H1 (cell line): ENCODE results near the gene DPH1. TPM values are rescaled to one million over a fixed set of nuclear protein-coding genes. Genes with fewer than 3 reads are reported as not detected.

ENCODE experiments used
- CTCF ChIA-PET: fragments of 300-600 bp; sonication (Branson Sonifier 250); formaldehyde crosslinking; loops from one replicate; lab custom pipeline; 2021; ENCODE audit not compliant: partially characterized antibody; lab: Charles Lee
- POLR2A ChIA-PET: fragments of 300-600 bp; sonication (Branson Sonifier 250); formaldehyde crosslinking; loops from one replicate; lab custom pipeline; 2021; ENCODE audit warnings: inconsistent platforms; ENCODE audit not compliant: partially characterized antibody; lab: Charles Lee
- DNase-seq, 2 experiments: peaks; one replicate each; pipeline versions ENCODE4 v3.0.0 to v3.0.0-alpha.2; 2010 to 2022; ENCODE audit warnings: low spot score in 2 of 2, low read depth in 1 of 2, mixed read lengths in 1 of 2
- FAIRE-seq: peaks from 2 replicates; lab custom pipeline; 2011; peaks lifted over from hg19 to GRCh38; lab: Jason Lieb, UNC
- H2AFZ ChIP-seq: 2 replicates; pipeline ENCODE4 v1.8.1; 2012; ENCODE audit warnings: low read length, inconsistent platforms
- H2AK5ac ChIP-seq: 2 replicates; pipeline ENCODE4 v1.6.1; 2013; ENCODE audit warnings: low read depth, low read length
- H2BK120ac ChIP-seq: replicated peaks from 2 replicates; pipeline ENCODE3; 2013; ENCODE audit warnings: low read depth, low read length, inconsistent platforms
- H2BK12ac ChIP-seq: 2 replicates; pipeline ENCODE4 v1.6.1; 2013; ENCODE audit warnings: low read depth, low read length
- H2BK15ac ChIP-seq: 2 replicates; pipeline ENCODE4 v1.6.1; 2013; ENCODE audit warnings: low read length
- H2BK20ac ChIP-seq: 2 replicates; pipeline ENCODE4 v1.6.1; 2013; ENCODE audit warnings: low read length
- H2BK5ac ChIP-seq: 2 replicates; pipeline ENCODE4 v1.6.1; 2013; ENCODE audit warnings: low read depth, low read length
- H3K14ac ChIP-seq: 2 replicates; pipeline ENCODE4 v1.6.1; 2013; ENCODE audit warnings: inconsistent platforms; ENCODE audit not compliant: insufficient read length
- H3K18ac ChIP-seq: 2 replicates; pipeline ENCODE4 v1.6.1; 2013; ENCODE audit warnings: low read length; ENCODE audit errors: extremely low read depth
- H3K23ac ChIP-seq: 2 replicates; pipeline ENCODE4 v1.6.1; 2013; ENCODE audit warnings: inconsistent platforms; ENCODE audit not compliant: insufficient read length
- H3K23me2 ChIP-seq: 2 replicates; pipeline ENCODE4 v1.6.1; 2013; ENCODE audit warnings: low read depth, low read length
- H3K27ac ChIP-seq: 2 replicates; pipeline ENCODE4 v1.6.1; 2011; ENCODE audit warnings: low read depth, low read length, inconsistent platforms
- H3K27me3 ChIP-seq, 4 experiments: replicated peaks in 1 of 4; 1 replicate in 1 of 4; 2 replicates in 3 of 4; pipeline versions ENCODE4 v1.6.1 to v1.8.1; 2011 to 2013; ENCODE audit warnings: low read length in 3 of 4, mild to moderate bottlenecking in 3 of 4, inconsistent platforms in 2 of 4, mixed read lengths in 2 of 4, moderate library complexity in 1 of 4; ENCODE audit not compliant: control insufficient read depth in 3 of 4, insufficient read depth in 3 of 4; ENCODE audit errors: extremely low read depth in 1 of 4
- H3K36me3 ChIP-seq, 4 experiments: 2 replicates each; pipeline versions ENCODE4 v1.6.1 to v1.8.1; 2011 to 2013; ENCODE audit warnings: mild to moderate bottlenecking in 4 of 4, low read length in 3 of 4, moderate library complexity in 2 of 4, control low read depth in 1 of 4, inconsistent platforms in 1 of 4; ENCODE audit not compliant: insufficient read depth in 4 of 4, control insufficient read depth in 2 of 4
- H3K4ac ChIP-seq: replicated peaks from 2 replicates; pipeline ENCODE3; 2013; ENCODE audit warnings: low read length, low read depth, mixed read lengths, inconsistent platforms; ENCODE audit not compliant: insufficient read length
- H3K4me1 ChIP-seq, 4 experiments: replicated peaks in 1 of 4; 1 replicate in 1 of 4; 2 replicates in 3 of 4; pipeline versions ENCODE4 v1.6.1 to v1.8.1; 2011 to 2013; ENCODE audit warnings: low read length in 3 of 4, inconsistent platforms in 2 of 4, mixed read lengths in 1 of 4; ENCODE audit not compliant: insufficient read depth in 4 of 4, control insufficient read depth in 3 of 4
- H3K4me2 ChIP-seq, 2 experiments: 2 replicates each; pipeline versions ENCODE4 v1.6.1 to v1.8.1; 2011 to 2013; ENCODE audit warnings: low read depth in 2 of 2, low read length in 2 of 2, control low read depth in 1 of 2, inconsistent platforms in 1 of 2, mild to moderate bottlenecking in 1 of 2; ENCODE audit not compliant: insufficient read depth in 1 of 2
- H3K4me3 ChIP-seq, 4 experiments: fragments of 200-600, 300-600 bp in 1 of 4; sonication (generic), shearing (Covaris generic), sonication (Bioruptor Twin) in 1 of 4; 2 replicates each; pipeline versions ENCODE4 v1.5.1 to v1.8.1; 2011 to 2016; ENCODE audit warnings: low read length in 4 of 4, low read depth in 3 of 4, control low read depth in 2 of 4, inconsistent platforms in 2 of 4, mild to moderate bottlenecking in 2 of 4, mixed read lengths in 1 of 4, moderate library complexity in 1 of 4; ENCODE audit not compliant: insufficient read depth in 2 of 4; ENCODE audit errors: extremely low read depth in 1 of 4
- H3K56ac ChIP-seq: replicated peaks from 2 replicates; pipeline ENCODE3; 2013; ENCODE audit warnings: low read depth, mild to moderate bottlenecking, mixed read lengths, low read length, inconsistent platforms; ENCODE audit not compliant: insufficient read length
- H3K79me1 ChIP-seq: 2 replicates; pipeline ENCODE4 v1.6.1; 2013; ENCODE audit warnings: low read depth, low read length, control low read depth
- H3K79me2 ChIP-seq, 2 experiments: 2 replicates each; pipeline versions ENCODE4 v1.6.1 to v1.8.1; 2012 to 2013; ENCODE audit warnings: low read length in 2 of 2, mild to moderate bottlenecking in 2 of 2, inconsistent platforms in 1 of 2; ENCODE audit not compliant: insufficient read depth in 2 of 2, control insufficient read depth in 1 of 2
- H3K9ac ChIP-seq, 4 experiments: replicated peaks in 1 of 4; 1 replicate in 1 of 4; 2 replicates in 3 of 4; pipeline versions ENCODE4 v1.6.1 to v1.8.1; 2011 to 2013; ENCODE audit warnings: low read depth in 3 of 4, low read length in 3 of 4, control low read depth in 2 of 4, mild to moderate bottlenecking in 2 of 4, moderate library complexity in 2 of 4, inconsistent platforms in 1 of 4; ENCODE audit errors: extremely low read depth in 1 of 4
- H3K9me3 ChIP-seq, 2 experiments: 2 replicates each; pipeline versions ENCODE4 v1.6.1 to v1.8.1; 2012 to 2013; ENCODE audit warnings: mild to moderate bottlenecking in 2 of 2, moderate library complexity in 2 of 2, control low read depth in 1 of 2, inconsistent platforms in 1 of 2, low read depth in 1 of 2, low read length in 1 of 2, mixed read lengths in 1 of 2; ENCODE audit not compliant: insufficient read depth in 2 of 2
- H4K20me1 ChIP-seq, 2 experiments: replicated peaks in 1 of 2; 2 replicates each; pipeline versions ENCODE3 to v1.8.1; 2011 to 2013; ENCODE audit warnings: inconsistent platforms in 2 of 2, low read length in 2 of 2, mild to moderate bottlenecking in 1 of 2; ENCODE audit not compliant: insufficient read depth in 2 of 2, control insufficient read depth in 1 of 2
- H4K5ac ChIP-seq: 2 replicates; pipeline ENCODE4 v1.6.1; 2013; ENCODE audit warnings: low read length, low read depth, mixed read lengths, inconsistent platforms; ENCODE audit not compliant: insufficient read length
- H4K8ac ChIP-seq: 2 replicates; pipeline ENCODE4 v1.8.0; 2013; ENCODE audit warnings: mild to moderate bottlenecking, moderate library complexity, low read length, inconsistent platforms; ENCODE audit not compliant: insufficient read depth; ENCODE audit errors: extremely low read depth
- H4K91ac ChIP-seq: replicated peaks from 2 replicates; pipeline ENCODE3; 2013; ENCODE audit warnings: low read length, mixed read lengths, inconsistent platforms; ENCODE audit not compliant: insufficient read length
- BRCA1 ChIP-seq: IDR thresholded peaks from 2 replicates; pipeline ENCODE4 v1.6.1; 2012; ENCODE audit warnings: low read depth, low read length, improper control_type of control experiment
- CBX8 ChIP-seq: fragments of 300-800, 300-1000 bp; sonication (generic); IDR thresholded peaks from 2 replicates; pipeline ENCODE4 v1.7.1; 2016; ENCODE audit warnings: low read depth, low read length, borderline replicate concordance
- FOSL1 ChIP-seq: IDR thresholded peaks from 2 replicates; pipeline ENCODE4 v1.6.1; 2011; ENCODE audit warnings: mild to moderate bottlenecking, low read depth, low read length, moderate library complexity; ENCODE audit not compliant: insufficient read depth
- HDAC6 ChIP-seq: IDR thresholded peaks from one replicate; pipeline ENCODE4 v1.7.1; 2012; ENCODE audit warnings: low read depth, mild to moderate bottlenecking, inconsistent platforms, low read length, moderate library complexity
- JUN ChIP-seq: IDR thresholded peaks from 2 replicates; pipeline ENCODE4 v1.6.1; 2011; ENCODE audit warnings: low read depth, mild to moderate bottlenecking, improper control_type of control experiment, low read length
- RFX5 ChIP-seq: IDR thresholded peaks from 2 replicates; pipeline ENCODE4 v1.6.1; 2011; ENCODE audit warnings: low read depth, low read length, improper control_type of control experiment, borderline replicate concordance
- SP4 ChIP-seq: IDR thresholded peaks from 2 replicates; pipeline ENCODE4 v1.6.1; 2012; ENCODE audit warnings: low read length, inconsistent platforms
- WGBS, 2 experiments: shearing (Covaris generic) in 1 of 2; methylation state at CpG; one replicate each; pipeline versions ENCODE4 v1.1.6 to v1.1.7; 2013 to 2015; ENCODE audit warnings: low lambda C conversion rate in 2 of 2, mixed read lengths in 2 of 2, inconsistent platforms in 1 of 2, low coverage in 1 of 2, missing lambda C conversion rate in 1 of 2; ENCODE audit not compliant: insufficient replicate concordance in 2 of 2, insufficient coverage in 1 of 2, insufficient read length in 1 of 2; ENCODE audit errors: extremely low coverage in 1 of 2, missing lambda C conversion rate in 1 of 2; 5-methylcytosine and 5-hydroxymethylcytosine counted together
- polyA plus RNA-seq, 7 experiments: library from polyadenylated mRNA; depleted of rRNA in 3 of 7; stranded (reverse) in 5 of 7; unstranded in 2 of 7; fragments of >200 nt in 5 of 7; fragments of 200-250 nt in 2 of 7; gene quantifications; 1 replicate in 5 of 7; 2 replicates in 1 of 7; 4 replicates in 1 of 7; pipeline versions ENCODE4 v1.2.1 to v1.2.3, GENCODE V29; 2011 to 2013; ENCODE audit warnings: missing spikeins in 2 of 7, mixed read lengths in 2 of 7
- total RNA-seq: library from RNA; stranded (reverse); fragmentation: NEBNext Ultra II Directional; extraction: Animal tissue kit (Norgen Biotek cat#: 25700); gene quantifications from 2 replicates; pipeline ENCODE4 v1.2.1, GENCODE V29; 2021

Gene DPH1
- total and polyA plus RNA-seq, 2 of the 8 experiments (the other 6 are each of a cell fraction or from before 2014, with no cell fraction given): 24.9 to 30.0 TPM

DNA sequence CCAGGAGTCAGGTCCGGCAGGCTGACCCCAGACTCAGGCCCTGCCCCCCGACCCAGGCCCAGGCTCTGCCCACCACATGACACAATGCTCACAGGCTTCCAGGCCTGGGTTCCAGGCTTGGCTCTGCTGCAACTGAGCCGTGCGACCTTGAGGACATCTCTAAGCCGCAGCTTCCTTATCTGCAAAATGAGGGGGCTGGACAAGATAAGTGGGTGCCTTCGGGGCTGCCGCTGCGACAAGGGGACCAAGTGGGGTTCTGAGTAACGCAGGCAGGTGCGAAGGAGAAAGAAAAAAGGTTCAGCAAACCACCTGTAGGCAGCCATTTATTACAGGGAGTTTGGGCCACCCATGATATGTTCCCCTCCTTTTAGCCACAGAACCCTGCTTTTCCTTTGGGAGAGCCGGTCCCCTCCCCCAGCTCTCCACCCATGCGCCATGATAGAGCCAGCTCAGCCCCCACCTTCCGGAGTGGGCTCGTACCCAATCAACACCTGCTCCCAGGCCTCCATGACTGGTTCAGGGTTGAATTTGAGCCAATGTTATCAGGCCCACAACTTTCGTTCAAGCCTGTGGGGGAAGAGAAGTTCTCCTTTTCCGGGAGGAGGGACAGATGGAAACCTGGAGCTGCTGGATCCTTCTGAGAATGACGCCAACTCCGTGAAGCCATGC, 43.0 kb upstream of the DPH1 start:
- Histone ChIP-seq H4K20me1 (peaks cover 0 to 2% of the 10 kb centered on the region in 2 experiments), H2AFZ (0 out of 2 replicates have a peak overlapping the region, but pooled peaks have one; percentile 28), H4K5ac (no peak overlapping the region), H3K27me3 (no peaks in the 10 kb centered on the region), H3K4me3 (no peak overlapping the region), H3K56ac (no peak overlapping the region), H3K79me2 (no peaks in the 10 kb centered on the region), H3K36me3 (no peaks in the 10 kb centered on the region), H3K27ac (no peak overlapping the region), H3K18ac (no peak overlapping the region), H2AK5ac (no peak overlapping the region), H2BK20ac (no peak overlapping the region), H2BK15ac (no peak overlapping the region), H2BK12ac (no peak overlapping the region), H2BK5ac (no peak overlapping the region), H3K23me2 (no peaks in the 10 kb centered on the region), H2BK120ac (no peak overlapping the region), H3K14ac (no peak overlapping the region), H3K79me1 (no peaks in the 10 kb centered on the region), H3K9ac (no peak overlapping the region), H3K4me1 (peaks cover 0 to 6% (median 0%) of the 10 kb centered on the region in 4 experiments; a peak in 2 of 7 replicates), H3K23ac (no peak overlapping the region), H3K9me3 (no peaks in the 10 kb centered on the region), H3K4me2 (no peak overlapping the region), H4K8ac (no peak overlapping the region), H4K91ac (no peak overlapping the region), H3K4ac (no peak overlapping the region)
- no peak for FAIRE-seq
- ChIA-PET POLR2A (no interaction called here), CTCF (interaction anchor here (1.0 to 1.2 kb wide), 2 partner anchors 12 to 45 kb away, joined by 3 to 4 read pairs; no protein-coding TSS in a partner anchor)
- WGBS, 2 experiments: 92% methylated on average over 18 of the region's 18 CpGs; no CpG with 5 or more reads in 1 of the 2 experiments
- TF ChIP-seq FOSL1 (no peak), CBX8 (no peak), JUN (no peak), BRCA1 (no peak), SP4 (no peak), HDAC6 (no peak), RFX5 (no peak)
- DNase-seq: no peak
